Astrocyte of the spinal cord (primary cell): ENCODE measurements around the gene ISG20L2.

Source experiments
- DNase-seq: peaks from one replicate; pipeline ENCODE4 v3.0.0; 2011; ENCODE audit warnings: low read depth, low spot score
- H3K4me3 ChIP-seq: 2 replicates; pipeline ENCODE4 v1.5.1; 2011; ENCODE audit warnings: low read depth, mild to moderate bottlenecking, low read length, moderate library complexity
- in situ Hi-C: cut with HindIII; loops from 2 replicates; pipeline ENCODE4 v1.10.0; 2017; ENCODE audit warnings: low sequenced_read_pairs
- TF ChIP-seq, protein P1 (sequence below): IDR thresholded peaks from 2 replicates; pipeline ENCODE4 v1.5.1; 2012; ENCODE audit warnings: low read depth, mild to moderate bottlenecking, low read length, inconsistent platforms

ISG20L2 gene

DNA sequence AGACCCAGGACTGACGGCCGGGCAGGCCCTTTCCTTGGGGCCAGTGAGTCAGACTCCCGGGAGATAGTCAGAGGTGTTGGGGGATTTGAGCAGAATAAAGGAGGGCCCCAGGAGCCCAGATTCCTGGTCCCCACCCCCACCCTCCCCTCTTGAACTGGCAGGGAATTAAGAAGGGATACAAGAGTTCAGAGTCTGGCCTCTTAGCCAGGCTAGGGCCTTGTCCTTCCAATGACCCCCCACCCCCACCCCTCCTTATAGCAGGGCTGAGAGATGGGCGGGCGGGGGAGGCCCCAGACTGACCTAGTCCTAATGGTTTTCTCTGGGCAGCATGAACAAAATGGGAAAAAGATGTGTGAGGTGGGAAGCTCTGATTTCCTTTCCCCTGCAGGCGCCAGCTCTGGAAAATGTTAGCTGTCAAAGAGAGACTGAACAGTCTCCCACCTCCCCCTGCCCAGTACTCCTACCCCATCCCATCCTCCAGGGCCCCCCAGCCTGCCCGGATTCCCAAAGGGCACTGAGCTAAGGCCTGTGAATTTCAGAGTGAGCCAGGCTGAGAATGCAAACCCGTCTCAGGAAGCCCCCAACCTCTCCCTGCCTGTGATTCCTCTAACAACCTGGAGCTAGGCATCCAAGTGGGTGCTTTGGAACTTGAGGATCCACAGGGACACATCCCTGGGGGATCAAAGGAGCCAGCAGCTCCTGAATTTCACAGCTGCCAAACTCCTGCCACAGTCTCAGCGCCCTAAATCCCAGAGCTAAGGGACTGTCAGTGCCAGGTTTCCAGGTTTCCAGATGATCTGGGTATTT lies 17.4 kb downstream of the ISG20L2 start:
- DNase-seq, result no peak
- no peak overlapping the region for H3K4me3 ChIP-seq
- TF ChIP-seq, protein P1, sequence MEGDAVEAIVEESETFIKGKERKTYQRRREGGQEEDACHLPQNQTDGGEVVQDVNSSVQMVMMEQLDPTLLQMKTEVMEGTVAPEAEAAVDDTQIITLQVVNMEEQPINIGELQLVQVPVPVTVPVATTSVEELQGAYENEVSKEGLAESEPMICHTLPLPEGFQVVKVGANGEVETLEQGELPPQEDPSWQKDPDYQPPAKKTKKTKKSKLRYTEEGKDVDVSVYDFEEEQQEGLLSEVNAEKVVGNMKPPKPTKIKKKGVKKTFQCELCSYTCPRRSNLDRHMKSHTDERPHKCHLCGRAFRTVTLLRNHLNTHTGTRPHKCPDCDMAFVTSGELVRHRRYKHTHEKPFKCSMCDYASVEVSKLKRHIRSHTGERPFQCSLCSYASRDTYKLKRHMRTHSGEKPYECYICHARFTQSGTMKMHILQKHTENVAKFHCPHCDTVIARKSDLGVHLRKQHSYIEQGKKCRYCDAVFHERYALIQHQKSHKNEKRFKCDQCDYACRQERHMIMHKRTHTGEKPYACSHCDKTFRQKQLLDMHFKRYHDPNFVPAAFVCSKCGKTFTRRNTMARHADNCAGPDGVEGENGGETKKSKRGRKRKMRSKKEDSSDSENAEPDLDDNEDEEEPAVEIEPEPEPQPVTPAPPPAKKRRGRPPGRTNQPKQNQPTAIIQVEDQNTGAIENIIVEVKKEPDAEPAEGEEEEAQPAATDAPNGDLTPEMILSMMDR, result no peak
- in situ Hi-C loops, result no loop called here

GRCh38 chr1:156709757-156710489 lies 18.6 kb downstream of the ISG20L2 start:
- in situ Hi-C loops, result no loop called here
- peak; percentile 61 for DNase-seq
- no peak overlapping the region for H3K4me3 ChIP-seq
- TF ChIP-seq, protein P1, result no peak

DNA sequence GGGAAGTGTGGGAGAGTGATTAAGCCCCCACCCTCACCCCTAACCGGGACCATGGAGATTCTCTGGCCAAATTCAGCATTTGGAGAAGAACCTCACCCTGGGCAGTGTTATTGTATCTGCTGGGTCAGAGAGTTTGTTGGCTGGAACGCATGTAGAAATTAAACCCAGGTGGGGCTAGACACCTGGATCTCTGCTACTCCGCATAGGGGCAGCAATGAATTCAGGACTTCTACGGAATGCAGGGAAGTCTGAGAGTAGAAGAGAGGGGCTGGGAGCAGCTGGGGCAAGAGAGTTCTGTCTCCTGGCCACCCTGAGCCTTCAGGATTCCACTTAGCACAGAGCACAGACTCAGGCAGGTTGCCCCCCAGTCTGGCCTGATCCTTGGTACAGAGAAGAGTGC lies 19.5 kb downstream of the ISG20L2 start:
- in situ Hi-C loops, result no loop called here
- H3K4me3 ChIP-seq, result no peak overlapping the region
- DNase-seq, result no peak
- TF ChIP-seq, protein P1, result no peak

DNA sequence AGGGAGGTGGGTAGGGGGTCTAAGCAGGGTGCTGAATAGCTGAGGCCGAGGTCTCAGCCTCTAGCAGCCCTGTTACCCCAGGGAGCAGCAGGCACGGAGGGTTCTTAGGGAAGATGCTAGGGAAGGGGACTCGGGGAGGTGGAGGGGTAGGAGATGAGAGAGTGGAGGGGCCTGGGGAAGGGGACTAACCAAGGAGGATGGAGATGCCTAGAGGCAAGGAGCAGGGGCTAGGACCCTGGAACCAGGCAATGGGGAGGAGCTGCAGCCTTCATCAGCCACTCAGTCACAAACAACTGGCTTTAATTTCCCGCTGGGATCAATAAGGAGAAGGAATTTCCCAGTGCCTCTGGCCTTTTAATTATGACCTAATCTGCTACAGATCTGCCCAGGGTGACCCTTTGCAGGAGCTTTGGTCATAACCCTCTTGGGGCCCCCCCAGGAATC lies 20.3 kb downstream of the ISG20L2 start:
- TF ChIP-seq, protein P1, result no peak
- no peak overlapping the region for H3K4me3 ChIP-seq
- in situ Hi-C loops, result no loop called here

DNA sequence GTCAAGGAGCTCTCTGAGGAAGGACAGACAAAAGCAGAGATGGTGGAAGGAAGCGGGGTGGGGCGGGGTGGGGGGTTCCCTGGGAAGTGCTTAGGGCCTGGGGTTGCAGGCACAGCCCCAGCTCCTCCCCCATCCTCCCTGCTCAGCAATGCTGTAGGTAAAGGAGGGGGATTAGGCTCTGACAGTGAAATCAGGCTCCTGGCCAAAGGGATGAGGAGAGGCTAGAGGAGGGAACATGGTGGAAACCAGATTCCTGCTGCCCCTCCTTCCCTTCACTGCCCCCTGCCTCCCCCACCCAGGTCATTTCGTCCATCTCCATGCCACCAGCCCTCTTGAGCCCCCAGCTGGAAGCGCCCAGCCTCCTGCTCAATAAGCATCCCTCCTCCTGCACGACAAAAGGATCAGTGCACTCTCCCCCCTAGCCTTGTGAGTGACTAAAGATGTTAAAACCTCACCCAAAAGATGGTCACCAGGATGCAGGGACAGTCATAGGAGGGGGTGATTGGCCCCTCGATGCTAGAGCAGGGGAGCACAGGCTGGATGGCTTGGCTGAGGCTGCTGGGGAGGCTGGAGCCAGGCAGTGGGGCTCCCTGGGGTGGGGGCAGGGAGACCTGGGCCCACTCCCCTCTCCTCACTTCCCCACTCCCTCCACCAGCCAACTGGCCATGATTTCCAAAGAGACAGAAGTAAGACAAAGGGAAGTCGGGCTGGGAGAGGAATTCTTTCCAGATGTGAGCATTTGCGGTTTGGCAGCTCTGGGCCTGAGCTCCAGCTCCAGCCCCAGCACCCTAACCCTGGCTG lies 20.9 kb downstream of the ISG20L2 start:
- TF ChIP-seq, protein P1, result no peak
- in situ Hi-C loops, result no loop called here
- H3K4me3 ChIP-seq, result no peak overlapping the region
- DNase-seq, result no peak

More for the DNA sequence above, 20.3 kb downstream of the ISG20L2 start:
- no peak for DNase-seq
